CD4-positive, alpha-beta T cell treated with Interleukin-6 at 100 ng/mL for 8 hours (primary cell): Measurements from ENCODE around the gene DCLK1.

ENCODE experiments used
- DNase-seq: peaks from one replicate; pipeline ENCODE4 v3.0.0-alpha.2; 2020; ENCODE audit warnings: mixed read lengths, low spot score

The DCLK1 gene

GRCh38 chr13:35744144-35744543 lies 387.0 kb downstream of the DCLK1 start:
- no peak for DNase-seq

- DNase-seq: no peak
These were observed 388.0 kb downstream of the DCLK1 start for GRCh38 chr13:35743165-35743564.

- DNase-seq: no peak
These were observed 389.5 kb downstream of the DCLK1 start for GRCh38 chr13:35741657-35742056.

- no peak for DNase-seq
These were observed 394.3 kb downstream of the DCLK1 start for GRCh38 chr13:35736876-35737275.

- DNase-seq: no peak
These were observed 397.4 kb downstream of the DCLK1 start for GRCh38 chr13:35733827-35734226.

- DNase-seq: no peak
These were observed 398.6 kb downstream of the DCLK1 start for GRCh38 chr13:35732565-35732964.

- DNase-seq: no peak
These were observed 399.7 kb downstream of the DCLK1 start for GRCh38 chr13:35731471-35731870.

- DNase-seq: no peak
These were observed 401.1 kb downstream of the DCLK1 start for GRCh38 chr13:35729926-35730627.

GRCh38 chr13:35727881-35728280 lies 403.3 kb downstream of the DCLK1 start:
- DNase-seq: no peak

- no peak for DNase-seq
These were observed 406.7 kb downstream of the DCLK1 start for GRCh38 chr13:35724446-35724845.

- DNase-seq: no peak
These were observed 407.4 kb downstream of the DCLK1 start for GRCh38 chr13:35723821-35724220.

- DNase-seq: no peak
These were observed 408.1 kb downstream of the DCLK1 start for GRCh38 chr13:35723053-35723461.

- no peak for DNase-seq
These were observed 408.6 kb downstream of the DCLK1 start for GRCh38 chr13:35722458-35723052.

GRCh38 chr13:35720690-35721554 lies 410.3 kb downstream of the DCLK1 start:
- no peak for DNase-seq

- DNase-seq: no peak
These were observed 410.9 kb downstream of the DCLK1 start for GRCh38 chr13:35720290-35720689.
